CD4-positive, alpha-beta T cell treated with Interleukin-6 at 100 ng/mL for 8 hours (primary cell): ENCODE results near the gene ENTPD2.

Source experiments
- DNase-seq: peaks from one replicate; pipeline ENCODE4 v3.0.0-alpha.2; 2020; ENCODE audit warnings: mixed read lengths, low spot score

The ENTPD2 gene

DNA sequence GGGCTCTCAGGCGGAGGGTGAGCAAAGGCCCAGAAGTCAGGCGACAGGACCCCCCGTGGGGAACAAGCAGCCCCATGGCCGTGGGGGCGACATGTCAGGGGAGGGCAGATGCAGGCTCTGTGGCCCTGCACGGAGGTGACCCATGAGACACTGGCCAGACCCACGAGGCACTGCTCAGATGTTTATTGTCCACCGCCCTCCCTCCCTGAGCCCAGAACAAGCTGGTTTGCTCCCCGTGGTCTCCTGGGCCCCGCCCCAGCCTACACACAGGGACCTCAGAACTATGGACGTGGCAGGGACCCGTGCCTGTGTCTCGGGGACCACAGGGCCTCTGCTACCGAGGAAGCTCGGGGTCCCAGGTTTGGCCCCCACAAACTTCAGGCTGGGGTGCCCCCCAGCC, 23.9 kb downstream of the ENTPD2 start:
- DNase-seq: no peak

GRCh38 chr9:137029058-137029936, 24.6 kb downstream of the ENTPD2 start:
- DNase-seq: peak; percentile 58

DNA sequence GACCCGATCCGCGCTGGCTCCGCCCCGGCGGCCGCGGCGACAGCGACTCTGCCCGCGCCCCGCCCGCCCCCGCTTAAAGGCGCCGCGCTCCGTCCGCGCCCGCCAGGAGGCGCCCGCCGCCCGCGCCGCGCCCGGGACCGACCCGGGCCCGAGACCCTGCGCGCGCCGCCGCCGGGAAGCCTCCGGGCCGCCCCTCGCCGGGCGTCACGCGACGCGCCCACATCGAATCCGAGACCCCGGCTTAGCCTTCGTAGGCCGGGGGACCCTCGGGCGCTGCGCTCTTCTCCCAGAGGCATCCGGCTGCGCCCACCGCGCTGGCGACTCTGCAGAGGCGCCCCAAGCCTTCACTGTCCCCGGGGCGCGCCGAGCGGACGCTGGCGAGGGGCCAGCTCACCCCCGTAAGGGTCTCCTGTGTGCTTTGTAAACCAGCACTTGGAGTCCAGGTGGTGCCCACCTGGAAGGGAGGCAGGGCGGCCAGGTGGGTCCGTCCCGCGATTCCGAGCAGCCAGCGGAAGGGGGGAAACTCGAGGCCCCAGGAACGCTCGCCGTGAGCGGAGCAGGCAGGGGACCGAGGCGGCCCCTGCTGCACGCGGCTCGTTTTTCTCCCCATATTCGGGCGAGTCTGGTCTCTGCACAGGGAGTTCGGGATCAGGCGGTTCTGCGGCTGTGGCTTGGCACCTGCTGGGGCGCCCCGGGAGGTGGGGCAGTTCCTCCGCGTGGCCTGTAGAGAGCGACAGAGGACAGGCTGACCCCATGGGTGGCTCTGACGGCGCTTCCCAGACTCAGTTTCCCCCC, 25.4 kb downstream of the ENTPD2 start:
- DNase-seq: peak; percentile 61

GRCh38 chr9:137027369-137028262, 26.2 kb downstream of the ENTPD2 start, which contains the start of gene ABCA2:
TSS of gene ABCA2 (minus strand) at chr9:137028237. CDS start at chr9:137028140, 97 bp downstream.
- no peak for DNase-seq

DNA sequence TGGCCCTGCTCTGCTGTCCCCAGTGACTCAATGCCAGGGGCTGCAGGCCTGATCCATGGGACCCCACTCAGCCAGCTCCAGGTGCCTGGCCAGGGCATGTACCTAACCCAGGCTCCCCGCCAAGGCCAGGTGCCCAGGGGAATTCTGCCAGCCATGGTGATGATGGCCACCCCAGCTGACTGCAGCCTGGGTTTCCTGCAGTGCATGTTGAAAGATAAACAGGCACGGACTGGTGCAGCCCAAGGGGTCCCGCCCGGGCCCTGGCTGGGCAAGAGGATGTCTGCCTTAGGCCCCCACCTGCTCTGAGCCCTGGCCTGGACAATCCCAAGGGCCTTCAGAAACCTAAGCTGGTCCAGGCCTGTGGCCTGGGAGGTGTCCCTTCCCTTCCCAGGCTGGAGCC, 27.0 kb downstream of the ENTPD2 start:
- no peak for DNase-seq

DNA sequence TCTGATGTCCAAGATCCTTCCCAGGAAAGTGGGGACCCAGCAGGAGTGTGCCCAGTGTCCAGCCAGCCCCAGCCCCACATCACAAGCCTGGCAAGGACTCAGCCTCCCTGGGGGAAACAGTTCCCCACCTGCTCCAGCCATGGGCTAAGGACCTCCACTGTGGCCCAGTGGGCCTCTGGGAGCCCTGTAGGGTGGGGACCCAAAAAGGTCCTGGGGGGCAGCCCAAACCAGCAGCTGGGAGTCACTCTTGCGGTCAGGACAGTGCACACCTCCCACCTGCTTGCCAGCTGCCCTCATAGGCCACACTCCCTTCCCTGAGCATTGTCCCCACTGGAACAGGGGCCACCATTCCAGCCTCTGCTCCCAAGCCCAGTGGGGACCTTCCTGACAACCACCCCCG, 27.5 kb downstream of the ENTPD2 start:
- no peak for DNase-seq

- DNase-seq: no peak
Measured at GRCh38 chr9:137025517-137025966, 28.3 kb downstream of the ENTPD2 start.

DNA sequence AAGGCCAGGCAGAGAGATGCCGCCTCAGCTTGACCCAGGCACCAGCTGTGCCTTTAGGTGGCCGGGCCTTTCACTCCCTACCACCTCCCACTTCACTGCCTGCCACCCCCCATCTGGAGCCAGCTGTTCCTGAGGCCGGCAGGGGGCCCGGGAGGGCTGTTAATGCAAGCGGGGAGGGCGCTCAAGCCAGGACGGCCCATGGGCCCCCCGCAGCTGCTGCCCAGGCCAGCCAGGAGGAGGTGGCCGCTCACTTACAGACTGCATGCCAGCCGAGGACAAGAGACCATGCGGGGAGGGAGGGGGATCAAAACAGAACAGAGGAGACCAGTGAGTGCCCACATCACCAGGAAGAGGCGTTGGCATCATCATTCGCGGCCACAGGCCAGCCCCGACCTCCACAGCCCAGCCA, 30.3 kb downstream of the ENTPD2 start:
- DNase-seq: no peak

GRCh38 chr9:137023157-137023556, 30.7 kb downstream of the ENTPD2 start:
- DNase-seq: no peak

DNA sequence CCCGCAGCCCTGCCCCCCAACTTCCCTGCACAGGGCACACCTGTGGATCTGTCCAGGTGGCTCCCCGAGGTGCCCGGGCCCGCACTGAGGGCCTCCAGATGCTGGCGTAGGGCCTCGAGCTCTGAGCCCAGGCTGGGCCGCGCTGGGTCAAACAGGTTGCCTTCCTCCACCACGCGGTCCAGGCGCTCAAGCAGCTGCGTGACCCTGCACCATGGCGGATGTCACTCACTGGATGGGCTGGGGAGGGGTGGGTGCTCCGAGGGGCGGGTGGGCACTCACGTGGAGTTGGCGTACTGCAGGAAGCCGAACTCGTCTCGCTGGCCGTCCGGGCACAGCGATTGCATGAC, 31.2 kb downstream of the ENTPD2 start:
- DNase-seq: no peak

- DNase-seq: peak; percentile 63
Measured at GRCh38 chr9:137021979-137022661, 31.7 kb downstream of the ENTPD2 start.

- DNase-seq: no peak
Measured at GRCh38 chr9:137021568-137021978, 32.3 kb downstream of the ENTPD2 start.

GRCh38 chr9:137020771-137021567, 32.9 kb downstream of the ENTPD2 start:
- DNase-seq: no peak

DNA sequence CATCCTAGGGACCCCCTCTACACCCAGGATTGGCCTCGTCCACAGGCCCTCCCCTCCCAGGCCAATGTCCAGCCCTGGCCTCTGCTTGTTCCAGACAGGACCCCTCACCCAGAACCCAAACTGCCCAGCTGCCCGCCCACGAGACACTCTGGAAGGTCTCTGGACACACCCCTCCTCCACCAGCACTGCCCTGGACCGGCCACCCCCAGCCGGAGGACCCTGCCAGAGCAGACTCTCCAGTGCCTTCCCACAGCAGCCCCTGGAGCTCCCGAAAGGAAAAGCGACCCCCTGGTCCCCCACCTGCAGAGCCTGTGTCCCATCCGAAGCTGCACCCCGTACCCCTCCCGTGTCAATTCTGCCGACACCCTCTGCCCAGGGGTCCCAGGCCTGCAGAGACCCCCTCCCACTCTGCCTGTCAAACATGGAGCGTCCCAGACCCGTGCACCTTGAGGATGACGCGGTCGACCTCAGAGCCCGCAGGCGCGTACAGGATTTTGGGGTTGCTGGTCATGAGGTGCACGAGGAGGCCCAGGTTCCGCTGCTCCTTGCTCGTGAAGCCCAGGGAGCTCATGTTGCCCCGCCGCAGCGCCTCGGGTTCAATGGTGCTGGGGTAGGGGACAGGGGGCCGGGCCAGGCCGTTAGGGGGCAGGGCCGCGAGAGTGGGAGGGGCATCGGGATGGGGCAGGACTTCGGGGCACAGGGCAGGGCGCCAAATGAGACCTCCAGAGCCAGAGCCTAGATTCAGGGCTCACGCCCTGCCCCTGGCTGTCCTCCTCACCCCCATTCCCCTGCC, 33.8 kb downstream of the ENTPD2 start:
- DNase-seq: no peak

GRCh38 chr9:137018761-137019559, 34.9 kb downstream of the ENTPD2 start:
- no peak for DNase-seq

- no peak for DNase-seq
Measured at GRCh38 chr9:137017791-137018497, 35.9 kb downstream of the ENTPD2 start.

DNA sequence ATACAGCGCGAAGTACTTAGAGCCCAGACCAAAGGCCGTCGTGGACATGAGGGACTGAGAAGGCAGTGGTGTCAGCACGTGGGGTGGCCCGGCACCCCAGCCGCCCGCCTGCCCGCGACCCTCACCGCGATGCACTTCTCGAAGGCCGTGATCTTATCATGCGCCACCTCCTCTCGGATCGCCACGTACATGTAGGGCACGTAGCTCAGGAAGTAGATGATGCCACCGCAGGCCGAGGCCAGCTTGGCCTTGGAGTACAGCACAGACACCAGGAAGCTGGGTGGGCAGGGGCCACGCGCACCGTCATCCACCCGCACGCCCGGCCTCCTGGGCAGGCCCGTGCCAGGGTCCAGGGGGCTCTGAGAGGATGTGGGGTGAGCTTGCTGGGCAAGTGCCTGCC, 36.8 kb downstream of the ENTPD2 start:
- no peak for DNase-seq

DNA sequence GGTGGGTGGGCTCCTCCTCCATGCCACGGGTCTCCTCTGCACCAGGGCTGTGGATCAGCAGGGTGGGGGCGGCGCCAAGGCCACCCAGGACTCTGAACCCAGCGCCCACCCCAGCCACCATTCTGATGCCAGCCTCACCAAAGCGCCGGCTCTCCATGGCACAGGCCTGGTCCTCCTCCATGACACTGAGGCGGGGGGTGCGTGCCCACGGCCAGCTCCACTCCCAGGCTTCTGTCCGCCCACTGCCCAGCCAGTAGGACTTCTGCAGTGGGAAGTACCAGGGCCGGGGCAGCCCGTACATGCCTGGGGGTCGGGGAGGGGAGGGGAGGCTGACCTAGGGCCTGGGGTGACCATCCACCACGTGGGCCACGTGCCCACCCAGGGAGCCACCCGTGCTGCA, 37.4 kb downstream of the ENTPD2 start:
- no peak for DNase-seq
